Hepatocyte (in vitro differentiated cells): ENCODE results near the gene BUD31. TPM values are rescaled to one million over a fixed set of nuclear protein-coding genes. Genes with fewer than 3 reads are reported as not detected.

Source experiments
- DNase-seq: peaks from one replicate; pipeline ENCODE4 v3.0.0-alpha.2; 2016; ENCODE audit warnings: low spot score
- H2AFZ ChIP-seq: fragments of 200-600 bp; sonication (generic); 2 replicates; pipeline ENCODE4 v1.6.0; 2016; ENCODE audit warnings: antibody characterized with exemption, mild to moderate bottlenecking
- H3K27ac ChIP-seq: fragments of 200-600 bp; sonication (generic); 2 replicates; pipeline ENCODE4 v1.5.1; 2016; ENCODE audit warnings: mild to moderate bottlenecking
- H3K27me3 ChIP-seq: fragments of 200-600 bp; sonication (generic); 2 replicates; pipeline ENCODE4 v1.6.1; 2016
- H3K36me3 ChIP-seq: fragments of 200-600 bp; sonication (generic); replicated peaks from 2 replicates; pipeline ENCODE4 v1.5.1; 2016; ENCODE audit warnings: low read depth; ENCODE audit not compliant: insufficient read depth
- H3K4me1 ChIP-seq: fragments of 200-600 bp; sonication (generic); 2 replicates; pipeline ENCODE4 v1.5.1; 2016; ENCODE audit warnings: mild to moderate bottlenecking, moderate library complexity; ENCODE audit not compliant: insufficient read depth
- H3K4me2 ChIP-seq: fragments of 200-600 bp; sonication (generic); 2 replicates; pipeline ENCODE4 v1.6.0; 2016
- H3K4me3 ChIP-seq: fragments of 200-600 bp; sonication (generic); 2 replicates; pipeline ENCODE4 v1.5.1; 2016; ENCODE audit warnings: mild to moderate bottlenecking
- H3K79me2 ChIP-seq: fragments of 200-600 bp; sonication (generic); 2 replicates; pipeline ENCODE4 v1.6.0; 2017; ENCODE audit warnings: mild to moderate bottlenecking
- H3K9me2 ChIP-seq: fragments of 200-600 bp; sonication (generic); replicated peaks from 2 replicates; pipeline ENCODE4 v1.6.0; 2017; ENCODE audit warnings: mild to moderate bottlenecking; ENCODE audit not compliant: insufficient read depth
- H3K9me3 ChIP-seq: fragments of 200-600 bp; sonication (generic); 2 replicates; pipeline ENCODE4 v1.5.1; 2016; ENCODE audit warnings: low read depth, mild to moderate bottlenecking
- H4K20me1 ChIP-seq: fragments of 200-600 bp; sonication (generic); 2 replicates; pipeline ENCODE4 v1.6.0; 2016; ENCODE audit warnings: mild to moderate bottlenecking; ENCODE audit not compliant: insufficient read depth, poor library complexity, severe bottlenecking
- CTCF ChIP-seq: fragments of 200-600 bp; sonication (generic); IDR thresholded peaks from 2 replicates; pipeline ENCODE4 v1.5.1; 2016; ENCODE audit warnings: antibody characterized with exemption, mild to moderate bottlenecking; ENCODE audit not compliant: poor library complexity
- EZH2 ChIP-seq: fragments of 200-600 bp; sonication (generic); IDR thresholded peaks from 2 replicates; pipeline ENCODE4 v1.6.1; 2016; ENCODE audit warnings: antibody characterized with exemption, mild to moderate bottlenecking, borderline replicate concordance
- EZH2phosphoT487 ChIP-seq: fragments of 200-600 bp; sonication (generic); IDR thresholded peaks from one replicate; pipeline ENCODE4 v1.6.1; 2018; ENCODE audit warnings: antibody characterized with exemption, mild to moderate bottlenecking, low read depth, moderate library complexity; ENCODE audit not compliant: unreplicated experiment, severe bottlenecking
- WGBS: methylation state at CpG from one replicate; pipeline ENCODE4 v1.1.6; 2016; ENCODE audit warnings: low lambda C conversion rate; ENCODE audit errors: missing lambda C conversion rate; 5-methylcytosine and 5-hydroxymethylcytosine counted together
- polyA plus RNA-seq: library from polyadenylated mRNA; unstranded; fragments of >200 nt; fragmentation: Nextera tagmentation; extraction: Ambion mirVana; gene quantifications from 2 replicates; pipeline ENCODE4 v1.2.1, GENCODE V29; 2016
- total RNA-seq: library from RNA; depleted of rRNA; stranded (reverse); fragments of >200 nt; gene quantifications from 2 replicates; pipeline ENCODE4 v1.2.3, GENCODE V29; 2014

Gene BUD31
- total and polyA plus RNA-seq, 2 experiments from 2014 or later: 77.5 to 233 TPM

- peaks cover 31% of the 10 kb centered on the region for H4K20me1 ChIP-seq
These were observed 844 bp upstream of the BUD31 start for GRCh38 chr7:99407872-99408378.

GRCh38 chr7:99409192-99409572, 413 bp downstream of the BUD31 start:
- Histone ChIP-seq H3K27ac (peak overlapping the region; percentile 95), H3K27me3 (no peaks in the 10 kb centered on the region), H3K36me3 (peaks cover under 1% of the 10 kb centered on the region), H4K20me1 (peaks cover 27% of the 10 kb centered on the region), H3K4me1 (peaks cover 23% of the 10 kb centered on the region), H3K4me3 (peak overlapping the region; percentile 39), H3K9me3 (no peaks in the 10 kb centered on the region), H3K79me2 (peaks cover 86% of the 10 kb centered on the region), H2AFZ (peak overlapping the region; percentile 26), H3K4me2 (peak overlapping the region; percentile 87), H3K9me2 (no peaks in the 10 kb centered on the region)
- DNase-seq: no peak
- WGBS: under 1% methylated on average over 18 of the region's 18 CpGs
- TF ChIP-seq EZH2phosphoT487 (no peak), EZH2 (no peak), CTCF (no peak)

More at GRCh38 chr7:99407872-99408378, 844 bp upstream of the BUD31 start:
- Histone ChIP-seq H3K4me2 (peak overlapping the region; percentile 87), H3K27ac (peak overlapping the region; percentile 95), H3K4me3 (peak overlapping the region; percentile 57), H2AFZ (peak overlapping the region; percentile 72), H3K9me3 (no peaks in the 10 kb centered on the region), H3K36me3 (no peaks in the 10 kb centered on the region), H3K4me1 (peaks cover 23% of the 10 kb centered on the region), H3K79me2 (peaks cover 77% of the 10 kb centered on the region), H3K27me3 (no peaks in the 10 kb centered on the region), H3K9me2 (no peaks in the 10 kb centered on the region)
- WGBS: 1% methylated on average over 28 of the region's 28 CpGs
- TF ChIP-seq CTCF: no peak
- no peak for TF ChIP-seq EZH2
- no peak for TF ChIP-seq EZH2phosphoT487
- peak; percentile 78 for DNase-seq

GRCh38 chr7:99409806-99410205, 1.0 kb downstream of the BUD31 start:
- peaks cover 3% of the 10 kb centered on the region for H3K36me3 ChIP-seq
- no peak overlapping the region for H2AFZ ChIP-seq
- H3K79me2 ChIP-seq: peaks cover 87% of the 10 kb centered on the region
- TF ChIP-seq EZH2phosphoT487 (no peak), EZH2 (no peak), CTCF (no peak)
- peak overlapping the region; percentile 39 for H3K4me3 ChIP-seq
- DNase-seq: no peak
- no peaks in the 10 kb centered on the region for H3K9me2 ChIP-seq
- H3K9me3 ChIP-seq: no peaks in the 10 kb centered on the region
- H4K20me1 ChIP-seq: peaks cover 27% of the 10 kb centered on the region
- peaks cover 23% of the 10 kb centered on the region for H3K4me1 ChIP-seq
- 61% methylated on average over 3 of the region's 3 CpGs for WGBS
- peak overlapping the region; percentile 87 for H3K4me2 ChIP-seq
- H3K27ac ChIP-seq: peak overlapping the region; percentile 95
- H3K27me3 ChIP-seq: no peaks in the 10 kb centered on the region
